GM12873 (cell line): ENCODE data around the gene PGAM5.

ENCODE experiments used
- CTCF ChIP-seq: IDR thresholded peaks from 2 replicates; pipeline ENCODE4 v1.5.1; 2012; ENCODE audit warnings: low read depth, mild to moderate bottlenecking, moderate library complexity, low read length, control low read depth; ENCODE audit not compliant: insufficient read depth; ENCODE audit errors: missing control alignments

The PGAM5 gene

GRCh38 chr12:132771126-132771838 is 60.6 kb downstream of the PGAM5 start:
- no peak for TF ChIP-seq CTCF
